Stimulated activated CD8-positive, alpha-beta memory T cell treated with anti-CD3 and anti-CD28 coated beads, Interleukin-12 subunit alpha, Interleukin-12 subunit beta, amount 100 ng/mL, for 24 hours (primary cell): ENCODE data around the gene NFKBIZ.
"Not testable (repeated sequence)": the region's sequence is repeated elsewhere in the genome, so short reads cannot be mapped to it uniquely, and the experiment has no call there.

Experiments
- DNase-seq: peaks from one replicate; pipeline ENCODE4 v3.0.0-alpha.2; 2020; ENCODE audit errors: extremely low read depth

The NFKBIZ gene

DNA sequence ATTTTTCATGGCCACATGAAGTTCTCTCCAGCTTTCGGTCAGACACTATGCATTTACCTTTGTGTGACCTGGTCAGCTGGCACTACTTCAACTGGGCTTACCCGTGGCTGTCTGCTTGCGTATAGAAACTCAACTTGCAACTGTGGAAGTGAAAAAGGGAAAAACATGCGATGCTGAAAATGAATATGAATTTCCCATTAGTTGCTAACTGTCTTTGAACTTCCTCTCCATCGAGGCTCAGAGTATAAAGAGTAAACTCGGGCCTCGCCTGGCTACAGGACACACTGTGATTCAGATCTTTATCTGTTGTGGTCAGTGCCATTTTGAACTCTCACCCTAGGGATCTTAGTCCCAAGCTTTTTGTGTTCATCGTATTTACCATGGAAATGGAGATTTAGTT, 26.8 kb downstream of the NFKBIZ start:
- no peak for DNase-seq

DNA sequence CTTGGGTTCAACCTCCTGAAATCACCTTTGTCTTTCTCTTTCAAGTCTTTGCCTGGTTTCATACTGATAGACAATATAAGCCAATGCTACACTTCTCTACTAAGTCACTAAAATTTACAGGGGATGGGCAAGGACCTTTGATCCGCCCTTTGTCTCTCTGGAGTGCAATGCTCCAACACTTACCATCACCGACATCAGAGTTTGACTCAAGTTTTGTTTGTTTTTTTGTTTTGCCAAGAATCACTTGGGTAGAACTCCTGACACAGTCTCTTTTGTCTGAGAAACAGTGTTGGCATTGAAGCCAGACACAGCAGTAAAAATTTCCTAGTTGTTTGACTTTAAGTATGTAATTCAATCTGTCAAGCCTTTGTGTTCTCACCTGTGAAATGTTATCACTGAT, 29.3 kb downstream of the NFKBIZ start:
- DNase-seq, result no peak

DNA sequence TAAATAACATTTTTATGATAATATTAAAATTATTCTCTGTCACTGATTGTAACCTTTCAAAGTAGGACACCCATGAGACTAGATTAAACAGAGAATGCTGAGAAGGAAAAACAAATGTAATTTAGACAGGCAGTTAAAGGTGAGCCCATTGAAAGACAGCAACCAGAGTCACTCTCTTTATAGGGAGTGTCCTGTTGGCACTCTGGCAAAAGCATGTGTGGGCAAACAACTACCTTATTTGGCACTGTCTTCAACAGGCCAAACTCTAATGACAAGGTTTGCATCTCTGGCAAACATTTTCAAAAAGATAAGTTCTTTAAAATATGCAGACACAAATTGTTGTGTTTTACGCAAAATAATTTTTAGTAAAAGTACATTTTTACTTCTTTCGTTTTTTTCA, 29.8 kb downstream of the NFKBIZ start:
- no peak for DNase-seq

DNA sequence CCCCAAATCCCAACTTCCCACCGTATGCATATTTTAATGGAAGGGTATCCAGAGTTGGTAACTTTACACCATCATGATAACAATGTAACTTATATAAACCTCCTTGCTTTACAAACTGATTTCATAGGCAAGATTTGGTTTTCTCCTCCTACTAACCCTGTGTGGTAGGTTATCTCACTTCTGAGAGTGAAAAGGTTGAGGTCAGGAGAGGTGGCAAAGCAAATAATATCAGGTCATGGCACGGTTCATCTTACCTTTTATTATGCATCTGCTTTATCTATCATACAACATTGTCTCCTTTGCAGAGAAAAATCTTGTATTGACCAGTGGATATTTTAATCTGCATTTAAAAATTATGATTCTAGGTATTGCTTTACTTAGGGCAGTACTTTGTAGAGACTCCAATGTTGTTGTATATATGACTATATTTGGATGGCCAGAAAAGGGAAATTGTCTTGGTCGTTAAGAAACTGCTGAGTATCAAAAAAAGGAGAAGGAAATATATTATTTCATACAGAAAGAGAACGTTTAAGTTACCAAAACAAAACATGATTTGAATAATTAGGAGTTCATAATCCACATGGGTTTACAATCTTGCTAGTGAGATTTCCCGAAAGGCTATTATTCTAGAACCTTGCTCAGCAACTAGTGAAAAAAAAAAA, 30.4 kb downstream of the NFKBIZ start:
- no peak for DNase-seq

DNA sequence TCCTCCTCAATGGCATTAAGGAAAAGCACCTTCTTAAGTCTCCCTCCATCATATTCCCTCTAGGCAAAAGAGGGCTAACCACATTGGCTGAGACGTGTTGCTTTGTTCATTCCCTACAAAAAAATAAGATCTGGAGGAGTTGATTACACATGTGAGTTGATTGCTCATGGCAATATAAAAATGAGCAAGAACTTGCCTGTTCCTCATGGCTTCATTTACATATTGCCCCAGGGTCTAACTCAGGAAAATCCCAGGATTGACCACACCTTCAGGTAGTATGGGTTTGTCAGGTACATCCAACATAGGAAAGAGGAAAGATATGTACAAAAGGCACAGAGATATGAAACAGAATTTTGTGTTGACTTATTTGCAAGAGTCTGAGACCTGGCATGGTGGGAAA, 35.5 kb downstream of the NFKBIZ start:
- DNase-seq, result no peak

DNA sequence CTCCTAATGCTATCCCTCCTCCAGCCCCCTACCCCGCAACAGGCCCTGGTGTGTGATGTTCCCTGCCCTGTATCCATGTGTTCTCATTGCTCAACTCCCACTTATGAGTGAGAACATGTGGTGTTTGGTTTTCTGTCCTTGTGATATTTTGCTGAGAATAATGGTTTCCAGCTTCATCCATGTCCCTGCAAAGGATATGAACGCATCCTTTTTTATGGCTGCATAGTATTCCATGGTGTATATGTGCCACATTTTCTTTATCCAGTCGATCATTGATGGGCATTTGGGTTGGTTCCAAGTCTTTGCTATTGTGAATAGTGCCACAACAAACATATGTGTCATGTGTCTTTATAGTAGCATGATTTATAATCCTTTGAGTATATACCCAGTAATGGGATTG, 36.3 kb downstream of the NFKBIZ start:
- DNase-seq, result not testable (repeated sequence)

DNA sequence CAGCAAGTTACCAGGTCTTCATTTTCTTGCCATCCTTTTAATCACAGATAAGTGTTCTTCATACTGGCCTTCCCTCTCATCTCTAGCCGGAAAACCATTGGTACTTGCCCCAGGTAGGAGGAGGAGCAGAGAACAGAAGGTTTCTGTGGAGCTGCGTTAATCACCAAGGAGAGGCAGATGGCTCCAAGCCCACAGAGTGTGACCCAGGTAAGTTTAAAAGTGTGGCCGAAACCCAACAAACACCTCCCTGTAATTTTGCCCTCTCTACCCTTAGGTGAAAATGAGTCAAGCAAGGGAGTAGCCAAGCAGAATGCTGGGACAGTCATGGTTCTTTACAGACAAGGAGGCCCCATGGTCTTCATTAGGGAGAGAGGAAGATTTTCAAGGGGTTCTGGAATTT, 37.3 kb downstream of the NFKBIZ start:
- no peak for DNase-seq

DNA sequence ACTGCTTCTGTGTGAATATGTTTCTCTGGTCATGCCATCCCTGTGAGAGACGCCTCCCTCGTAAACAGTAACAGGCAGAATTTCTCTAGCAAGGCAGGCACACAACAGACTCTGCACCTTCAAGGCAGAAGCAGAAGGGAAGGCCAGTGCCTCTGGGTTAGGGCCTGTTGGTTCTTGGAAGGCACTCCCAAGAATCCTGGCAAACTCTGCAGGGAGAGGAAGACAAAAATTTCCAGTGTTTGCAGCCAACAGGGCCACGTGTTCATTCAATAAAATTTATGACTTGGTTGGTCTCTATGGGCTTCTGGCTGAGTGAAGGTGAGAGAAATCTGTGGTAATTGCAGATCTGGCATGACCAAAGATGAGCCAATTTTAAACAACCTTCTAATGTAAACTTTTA, 39.3 kb downstream of the NFKBIZ start:
- no peak for DNase-seq

DNA sequence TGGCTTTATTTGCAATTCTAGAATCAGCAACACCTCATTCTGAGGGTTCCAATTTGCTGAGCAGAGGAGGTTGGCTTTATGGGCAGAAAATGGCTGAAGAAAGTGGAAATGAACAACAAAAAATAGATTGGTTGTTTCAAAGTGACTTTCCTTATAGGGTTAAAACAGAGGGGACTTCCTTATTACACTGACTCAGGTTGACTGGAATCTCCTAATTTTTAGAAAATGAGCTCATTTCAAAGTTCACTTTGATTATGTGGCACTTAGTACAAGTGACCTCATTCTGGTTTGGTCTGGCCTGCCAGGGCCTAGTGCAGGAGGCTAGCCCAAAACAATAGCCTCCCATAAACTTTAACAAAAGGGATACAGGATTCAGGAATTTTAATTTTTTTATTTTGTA, 41.4 kb downstream of the NFKBIZ start:
- no peak for DNase-seq

DNA sequence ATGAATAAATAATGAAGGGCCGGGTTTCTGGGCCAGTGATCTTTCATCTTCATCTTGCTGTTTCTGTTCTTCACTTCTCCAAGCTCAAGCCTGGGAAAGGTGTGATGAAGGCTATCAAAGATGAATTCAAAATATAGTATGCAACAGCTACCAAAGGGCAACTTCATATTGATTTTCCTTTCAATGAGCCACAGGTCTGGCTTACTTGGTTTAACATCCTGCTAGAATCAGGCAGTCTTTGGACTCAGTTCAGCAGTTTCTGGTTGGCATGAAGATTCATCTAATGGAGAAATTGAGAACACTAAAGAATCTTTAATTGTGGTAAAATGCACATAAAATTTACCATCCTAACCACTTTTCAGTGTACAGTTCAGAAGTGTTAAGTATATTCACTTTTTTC, 43.3 kb downstream of the NFKBIZ start:
- DNase-seq, result no peak

DNA sequence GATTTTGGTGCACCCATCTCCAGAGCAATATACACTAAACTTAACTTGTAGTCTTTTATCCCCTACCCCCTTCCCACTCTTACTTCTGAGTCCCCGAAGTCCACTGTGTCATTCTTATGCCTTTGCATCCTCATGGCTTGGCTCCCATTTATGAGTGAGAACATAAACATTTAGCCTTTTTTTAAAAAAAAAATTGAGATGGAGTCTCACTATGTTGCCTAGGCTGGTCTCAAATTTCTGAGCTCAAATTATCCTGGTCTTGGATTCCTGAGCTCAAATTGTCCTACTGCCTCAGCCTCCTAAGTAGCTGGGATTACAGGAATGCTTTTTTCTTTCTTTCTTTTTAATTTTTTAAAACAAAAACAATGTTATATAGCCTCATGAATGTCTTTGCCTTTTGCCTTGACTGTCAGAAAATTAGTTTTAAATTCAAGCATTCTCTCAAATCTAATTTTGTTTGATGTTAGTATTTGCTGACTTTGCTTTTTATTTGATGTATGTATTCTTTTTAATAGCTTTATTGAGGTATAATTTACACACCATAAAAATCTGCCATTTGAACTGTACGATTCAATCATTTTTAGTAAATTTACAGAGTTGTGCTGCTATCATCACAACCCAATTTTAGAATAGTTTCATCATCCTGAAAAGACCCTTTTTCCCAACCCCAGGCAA, 46.9 kb downstream of the NFKBIZ start:
- no peak for DNase-seq

DNA sequence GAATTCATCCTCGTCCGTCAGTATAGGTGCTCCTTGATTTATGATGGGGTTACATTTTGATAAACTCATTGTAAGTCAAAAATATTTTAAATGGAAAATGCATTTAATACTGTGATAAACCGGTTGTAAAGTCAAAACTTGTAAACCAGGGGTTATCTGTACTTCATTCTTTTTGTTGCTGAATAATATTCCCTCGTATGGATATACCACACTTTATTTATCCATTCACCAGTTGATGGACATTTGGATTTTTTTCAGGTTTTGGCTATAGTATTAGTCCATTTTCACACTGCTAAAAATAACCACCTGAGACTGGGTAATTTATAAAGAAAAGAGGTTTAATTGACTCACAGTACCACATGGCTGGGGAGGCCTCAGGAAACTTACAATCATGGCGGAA, 47.7 kb downstream of the NFKBIZ start:
- DNase-seq, result no peak

DNA sequence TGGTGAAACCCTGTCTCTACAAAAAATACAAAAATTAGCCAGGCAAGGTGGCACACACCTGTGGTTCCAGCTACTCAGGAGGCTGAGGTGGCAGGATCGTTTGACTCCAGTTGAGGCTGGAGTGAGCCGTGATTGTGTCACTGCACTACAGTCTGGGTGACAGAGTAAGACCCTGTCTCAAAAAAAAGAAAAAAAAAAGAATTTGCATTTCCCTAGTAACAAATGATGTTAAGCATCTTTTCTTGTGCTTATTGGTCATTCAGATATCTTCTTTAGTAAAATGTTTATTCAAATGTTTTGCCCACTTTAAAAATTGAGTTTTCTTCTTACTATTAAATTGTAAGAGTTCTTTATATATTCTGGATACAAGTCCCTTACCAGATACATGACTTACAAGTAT, 48.7 kb downstream of the NFKBIZ start:
- no peak for DNase-seq

DNA sequence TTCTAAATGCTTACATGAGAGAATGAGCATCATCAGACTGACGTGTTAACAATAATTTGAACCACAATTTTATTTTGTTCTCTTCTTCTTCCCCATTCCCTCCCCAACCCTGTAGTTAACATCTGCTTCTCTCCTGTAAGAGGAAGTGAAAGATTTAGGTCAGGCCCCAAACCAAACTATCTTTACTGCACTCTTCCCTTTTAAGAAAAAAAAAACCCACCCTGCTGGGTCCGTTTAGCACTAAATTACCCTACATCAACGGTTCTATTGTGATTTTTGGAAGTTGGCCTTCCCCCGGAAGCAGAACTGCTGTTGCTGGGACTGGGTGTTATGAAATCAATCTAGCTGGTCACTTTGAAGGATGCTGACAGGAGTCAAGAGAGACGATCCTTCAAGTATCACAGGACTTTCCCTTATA, 49.4 kb downstream of the NFKBIZ start:
- no peak for DNase-seq

DNA sequence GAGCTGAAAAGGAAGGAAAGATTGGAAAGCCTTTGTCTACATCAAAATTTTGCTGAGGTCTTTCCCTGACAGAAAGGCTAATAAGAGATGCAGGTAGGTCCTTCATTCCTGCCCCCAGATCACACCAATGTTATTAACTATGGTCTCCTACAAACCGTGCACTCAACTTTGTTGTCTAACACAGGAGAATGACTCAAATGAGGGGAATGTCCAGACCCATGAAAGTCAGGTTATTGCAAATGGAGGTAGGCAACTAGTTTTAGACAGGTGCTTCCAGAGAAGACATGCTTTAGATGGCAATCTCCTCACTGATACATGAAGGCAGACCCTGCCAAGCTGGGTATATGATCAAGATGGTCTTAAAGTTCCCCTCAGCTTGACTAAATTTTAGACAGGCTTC, 51.0 kb downstream of the NFKBIZ start:
- no peak for DNase-seq

DNA sequence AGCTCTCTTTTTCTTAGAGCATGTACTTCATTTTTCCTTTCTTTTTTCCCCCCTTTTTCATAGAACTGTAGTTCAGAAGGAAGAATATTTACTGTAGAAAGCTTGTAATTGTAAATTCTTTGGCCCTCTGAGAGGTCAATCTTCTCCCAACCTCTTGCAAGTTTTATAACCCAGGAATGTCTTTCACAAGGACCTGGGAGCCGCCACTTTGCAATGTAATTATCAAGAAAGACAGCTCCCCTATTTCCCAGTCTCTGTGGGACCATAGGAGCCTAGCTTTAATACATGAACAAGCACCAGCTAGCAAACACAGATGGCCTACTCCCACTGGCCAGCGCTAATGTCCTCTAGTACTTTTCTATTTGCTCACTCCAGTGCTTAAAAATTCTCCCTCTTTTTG, 51.4 kb downstream of the NFKBIZ start:
- DNase-seq, result no peak

DNA sequence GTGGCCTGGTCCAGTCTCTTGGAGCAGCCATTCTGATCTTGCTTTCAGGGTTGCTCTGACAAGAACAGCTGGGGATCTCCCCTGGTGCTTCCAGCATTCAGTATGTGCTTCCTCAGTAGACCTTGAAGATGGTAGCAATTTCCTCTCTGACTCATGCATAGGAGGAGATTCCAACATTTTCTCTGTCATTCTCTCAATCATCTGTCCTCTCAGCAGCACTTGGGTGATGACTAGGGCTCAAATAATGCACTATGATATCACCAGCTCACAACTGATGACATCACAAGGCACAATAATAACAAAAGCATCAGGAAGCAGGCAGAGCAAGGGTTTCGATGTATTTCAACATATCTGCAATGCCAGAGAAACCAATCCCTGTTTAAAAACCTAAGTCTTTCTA, 52.7 kb downstream of the NFKBIZ start:
- no peak for DNase-seq

DNA sequence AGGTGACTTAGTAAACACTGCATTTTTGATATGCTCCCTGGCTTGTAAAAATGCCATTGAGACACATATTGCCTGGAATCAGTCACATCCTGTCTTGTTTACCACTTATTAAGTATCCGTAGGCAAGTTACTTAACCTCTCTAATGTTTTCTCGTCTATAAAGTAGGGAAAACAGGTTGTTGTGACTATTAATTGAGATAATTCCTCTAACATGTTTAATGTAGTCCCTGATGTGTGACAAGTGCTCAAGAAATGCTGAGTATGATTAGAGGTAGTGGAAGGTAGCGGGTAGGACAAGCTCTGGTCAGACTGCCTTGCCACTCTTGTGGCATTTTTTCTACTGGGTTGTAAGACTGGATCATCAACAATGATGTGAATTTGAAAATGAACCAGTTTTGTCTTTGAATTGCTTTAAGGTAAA, 54.1 kb downstream of the NFKBIZ start:
- DNase-seq, result no peak

DNA sequence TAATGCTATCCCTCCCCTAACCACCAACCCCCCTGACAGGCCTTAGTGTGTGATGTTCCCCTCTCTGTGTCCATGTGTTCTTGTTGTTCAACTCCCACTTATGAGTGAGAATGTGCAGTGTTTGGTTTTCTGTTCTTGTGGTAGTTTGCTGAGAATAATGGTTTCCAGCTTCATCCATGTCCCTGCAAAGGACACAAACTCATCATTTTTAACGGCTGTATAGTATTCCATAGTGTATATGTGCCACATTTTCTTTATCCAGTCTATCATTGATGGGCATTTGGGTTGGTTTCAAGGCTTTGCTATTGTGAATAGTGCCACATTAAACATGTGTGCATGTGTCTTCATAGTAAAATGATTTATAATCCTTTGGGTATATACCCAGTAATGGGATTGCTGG, 56.3 kb downstream of the NFKBIZ start:
- not testable (repeated sequence) for DNase-seq
